Measurements from ENCODE around the gene CDC42BPB. TPM values are rescaled to one million over a fixed set of nuclear protein-coding genes. Genes with fewer than 3 reads are reported as not detected.
A peak's percentile ranks its signal among the peaks of the same experiment; 100 is the strongest.

CDC42BPB gene
- total RNA-seq, 1 experiment from 2014 or later, result 82.7 TPM

DNA sequence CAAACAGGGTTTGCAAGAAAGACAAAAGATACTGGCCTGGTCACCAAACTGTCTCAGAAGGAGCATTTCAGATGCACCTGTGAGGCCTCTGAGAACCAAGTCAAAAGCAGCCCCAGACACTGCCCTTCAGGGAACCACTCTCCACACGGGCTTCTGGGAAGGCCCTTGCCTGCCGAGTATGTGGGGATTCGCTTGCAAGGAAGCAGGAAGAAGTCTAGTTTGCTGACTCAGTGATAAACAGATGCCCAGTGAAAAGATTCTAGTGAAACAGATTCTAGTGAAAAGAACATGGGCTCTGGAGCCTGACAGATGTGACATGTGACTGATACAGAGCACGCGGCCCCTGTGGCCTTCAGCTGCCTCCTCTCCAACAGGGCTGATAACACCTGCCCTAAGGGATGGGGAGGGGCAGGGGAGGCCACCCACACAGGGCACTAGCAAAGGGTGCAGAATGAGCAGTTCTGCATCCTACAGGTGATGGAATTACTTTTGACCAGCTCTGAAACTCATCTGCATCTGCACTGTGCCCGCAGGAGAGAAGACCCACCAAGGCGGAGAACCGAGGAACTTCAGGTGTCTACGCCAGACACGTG, 115.8 kb downstream of the CDC42BPB start:
- TF ChIP-seq, protein P1, sequence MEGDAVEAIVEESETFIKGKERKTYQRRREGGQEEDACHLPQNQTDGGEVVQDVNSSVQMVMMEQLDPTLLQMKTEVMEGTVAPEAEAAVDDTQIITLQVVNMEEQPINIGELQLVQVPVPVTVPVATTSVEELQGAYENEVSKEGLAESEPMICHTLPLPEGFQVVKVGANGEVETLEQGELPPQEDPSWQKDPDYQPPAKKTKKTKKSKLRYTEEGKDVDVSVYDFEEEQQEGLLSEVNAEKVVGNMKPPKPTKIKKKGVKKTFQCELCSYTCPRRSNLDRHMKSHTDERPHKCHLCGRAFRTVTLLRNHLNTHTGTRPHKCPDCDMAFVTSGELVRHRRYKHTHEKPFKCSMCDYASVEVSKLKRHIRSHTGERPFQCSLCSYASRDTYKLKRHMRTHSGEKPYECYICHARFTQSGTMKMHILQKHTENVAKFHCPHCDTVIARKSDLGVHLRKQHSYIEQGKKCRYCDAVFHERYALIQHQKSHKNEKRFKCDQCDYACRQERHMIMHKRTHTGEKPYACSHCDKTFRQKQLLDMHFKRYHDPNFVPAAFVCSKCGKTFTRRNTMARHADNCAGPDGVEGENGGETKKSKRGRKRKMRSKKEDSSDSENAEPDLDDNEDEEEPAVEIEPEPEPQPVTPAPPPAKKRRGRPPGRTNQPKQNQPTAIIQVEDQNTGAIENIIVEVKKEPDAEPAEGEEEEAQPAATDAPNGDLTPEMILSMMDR (IDR thresholded peaks at IDR 0.05; ENCODE audit: unreplicated experiment), result no peak
- H3K36me3 Mint-ChIP-seq (ENCODE audit: insufficient read depth, unreplicated experiment), result peaks cover 90% of the 10 kb centered on the region
- H3K27ac Mint-ChIP-seq (ENCODE audit: low read depth, unreplicated experiment), result no peak overlapping the region
- ChIA-PET POLR2A (interaction anchor here (1.1 kb wide), 1 partner anchor 8 kb away, joined by 3 read pairs; no protein-coding TSS in a partner anchor), CTCF (interaction anchor here (0.8 kb wide), 1 partner anchor 167 kb away, joined by 3 read pairs; no protein-coding TSS in a partner anchor)
- no peaks in the 10 kb centered on the region for H3K9me3 Mint-ChIP-seq (ENCODE audit: unreplicated experiment)
- BruUV-seq (replicated peaks), result no TSS peak
- no peaks in the 10 kb centered on the region for H3K27me3 Mint-ChIP-seq (ENCODE audit: insufficient read depth, unreplicated experiment)
- H3K4me1 Mint-ChIP-seq (ENCODE audit: insufficient read depth, unreplicated experiment), result peaks cover 15% of the 10 kb centered on the region
- DNase-seq (ENCODE audit: unreplicated experiment), result no peak
- intact Hi-C loops (cut with micrococcal nuclease), result no loop called here
- no peak overlapping the region for H3K4me3 Mint-ChIP-seq (ENCODE audit: unreplicated experiment)

DNA sequence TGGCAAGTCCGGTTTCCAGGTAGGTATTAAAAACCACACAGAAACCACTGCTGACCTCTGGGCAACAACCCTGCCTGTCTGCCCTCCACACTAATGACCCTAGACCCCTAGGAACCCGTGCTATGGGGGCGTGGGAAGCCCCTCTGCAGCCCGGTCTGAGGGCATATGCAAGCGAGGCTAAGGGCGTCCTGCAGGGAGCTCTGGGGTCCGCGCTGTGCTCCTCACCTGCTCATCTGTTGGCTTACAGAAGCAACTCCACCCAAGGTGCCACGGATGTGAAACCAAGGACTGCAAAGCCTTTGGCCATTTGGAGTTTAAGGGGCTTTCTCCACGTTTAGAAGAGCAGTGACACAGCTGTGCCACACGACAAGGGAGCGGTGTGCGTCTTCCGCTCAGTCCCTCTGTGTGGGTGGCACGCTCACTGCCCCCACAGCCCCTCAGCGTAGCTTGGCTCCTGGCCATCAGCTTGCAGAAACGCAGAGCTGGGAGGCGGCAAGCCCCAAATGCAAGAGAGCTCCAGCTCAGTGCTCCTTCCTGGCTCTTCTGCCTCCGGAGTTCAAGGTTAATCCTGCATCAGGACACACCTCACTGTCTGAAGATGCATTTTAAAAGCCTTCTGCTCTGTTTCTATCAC, 116.5 kb downstream of the CDC42BPB start:
- Mint-ChIP-seq H3K27ac (ENCODE audit: low read depth, unreplicated experiment) (no peak overlapping the region), H3K4me3 (ENCODE audit: unreplicated experiment) (no peak overlapping the region), H3K27me3 (ENCODE audit: insufficient read depth, unreplicated experiment) (no peaks in the 10 kb centered on the region), H3K4me1 (ENCODE audit: insufficient read depth, unreplicated experiment) (peaks cover 15% of the 10 kb centered on the region), H3K9me3 (ENCODE audit: unreplicated experiment) (no peaks in the 10 kb centered on the region), H3K36me3 (ENCODE audit: insufficient read depth, unreplicated experiment) (peaks cover 83% of the 10 kb centered on the region)
- ChIA-PET CTCF (interaction anchor here (0.7 to 1.0 kb wide), 4 partner anchors 10 to 247 kb away, joined by 3 to 4 read pairs (median 3); no protein-coding TSS in a partner anchor), POLR2A (interaction anchor here (1.0 to 1.1 kb wide), 2 partner anchors 9 to 14 kb away, joined by 3 read pairs; no protein-coding TSS in a partner anchor)
- no TSS peak for BruUV-seq (replicated peaks)
- intact Hi-C loops (cut with micrococcal nuclease), result no loop called here
- no peak for DNase-seq (ENCODE audit: unreplicated experiment)
- TF ChIP-seq, protein P1 (IDR thresholded peaks at IDR 0.05; ENCODE audit: unreplicated experiment), result no peak

DNA sequence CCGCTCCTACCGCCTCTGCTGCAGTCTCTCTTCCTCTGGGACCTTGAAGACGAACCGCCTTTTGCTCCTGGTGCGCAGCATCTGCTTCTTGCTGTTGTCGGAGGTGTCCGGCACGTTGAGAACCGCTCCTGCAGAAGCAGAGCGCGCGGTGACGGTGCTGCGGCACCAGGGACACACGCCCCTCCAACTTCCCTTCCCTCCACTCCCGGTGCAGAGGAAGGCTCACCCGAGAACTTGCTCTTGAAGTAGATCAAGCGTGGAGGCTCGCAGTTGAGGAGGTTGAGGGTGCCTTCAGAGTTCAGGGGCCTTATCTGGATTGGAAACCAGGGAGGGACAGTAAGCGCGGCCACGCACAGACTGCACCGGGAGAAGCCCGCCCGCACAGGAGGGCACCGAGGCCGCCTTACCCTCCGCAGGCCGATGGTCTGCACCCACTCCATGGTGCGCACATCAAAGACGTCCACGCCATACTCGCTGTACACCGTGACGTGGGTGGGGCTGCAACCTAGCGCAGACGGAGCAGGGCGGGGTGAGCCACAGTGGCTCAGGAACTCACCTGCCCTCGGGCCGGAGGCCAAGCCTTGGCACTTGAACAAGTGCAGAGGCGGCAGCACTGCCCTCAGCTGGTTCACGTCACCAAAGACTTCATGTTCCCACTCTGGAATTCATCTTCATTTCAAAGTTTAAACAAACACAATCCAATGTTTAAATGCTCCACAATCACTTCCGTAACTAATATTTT, 117.4 kb downstream of the CDC42BPB start:
- peaks cover 83% of the 10 kb centered on the region for H3K36me3 Mint-ChIP-seq (ENCODE audit: insufficient read depth, unreplicated experiment)
- H3K27me3 Mint-ChIP-seq (ENCODE audit: insufficient read depth, unreplicated experiment), result no peaks in the 10 kb centered on the region
- no TSS peak for BruUV-seq (replicated peaks)
- peaks cover 15% of the 10 kb centered on the region for H3K4me1 Mint-ChIP-seq (ENCODE audit: insufficient read depth, unreplicated experiment)
- H3K27ac Mint-ChIP-seq (ENCODE audit: low read depth, unreplicated experiment), result peak overlapping the region; percentile 7
- DNase-seq (ENCODE audit: unreplicated experiment), result peak; percentile 75
- intact Hi-C loops (cut with micrococcal nuclease), result no loop called here
- no peaks in the 10 kb centered on the region for H3K9me3 Mint-ChIP-seq (ENCODE audit: unreplicated experiment)
- TF ChIP-seq, protein P1 (IDR thresholded peaks at IDR 0.05; ENCODE audit: unreplicated experiment), result no peak
- ChIA-PET POLR2A (interaction anchor here (1.0 kb wide), 1 partner anchor 13 kb away, joined by 3 read pairs; no protein-coding TSS in a partner anchor), CTCF (interaction anchor here (0.7 to 1.0 kb wide), 3 partner anchors 9 to 246 kb away, joined by 3 to 4 read pairs (median 3); no protein-coding TSS in a partner anchor)
- H3K4me3 Mint-ChIP-seq (ENCODE audit: unreplicated experiment), result no peak overlapping the region

DNA sequence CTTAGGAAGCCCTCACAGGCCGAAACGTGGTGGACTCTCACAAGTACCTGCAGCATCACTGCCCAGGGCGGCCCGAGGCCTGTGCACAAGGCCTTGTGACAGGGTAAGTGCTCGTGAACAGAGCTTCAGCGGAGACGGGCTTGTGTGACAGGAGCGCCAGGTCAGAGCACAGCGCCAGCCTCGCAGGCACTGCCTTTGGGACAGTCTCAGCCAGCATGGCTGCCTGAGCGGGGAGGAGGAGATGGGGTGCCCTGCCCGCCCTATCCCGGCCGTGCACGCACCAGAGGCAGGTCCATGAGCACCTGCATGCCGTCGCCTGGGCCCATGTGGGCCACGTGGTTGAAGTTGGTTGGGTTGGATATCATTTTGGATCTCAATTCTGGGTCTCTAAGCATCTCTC, 118.0 kb downstream of the CDC42BPB start:
- Mint-ChIP-seq H3K9me3 (ENCODE audit: unreplicated experiment) (no peaks in the 10 kb centered on the region), H3K27me3 (ENCODE audit: insufficient read depth, unreplicated experiment) (no peaks in the 10 kb centered on the region), H3K36me3 (ENCODE audit: insufficient read depth, unreplicated experiment) (peaks cover 83% of the 10 kb centered on the region), H3K27ac (ENCODE audit: low read depth, unreplicated experiment) (no peak overlapping the region), H3K4me1 (ENCODE audit: insufficient read depth, unreplicated experiment) (peaks cover 15% of the 10 kb centered on the region), H3K4me3 (ENCODE audit: unreplicated experiment) (no peak overlapping the region)
- ChIA-PET POLR2A (no interaction called here), CTCF (no interaction called here)
- no TSS peak for BruUV-seq (replicated peaks)
- TF ChIP-seq, protein P1 (IDR thresholded peaks at IDR 0.05; ENCODE audit: unreplicated experiment), result no peak
- intact Hi-C loops (cut with micrococcal nuclease), result no loop called here
- DNase-seq (ENCODE audit: unreplicated experiment), result no peak

Measured in MCF 10A (cell line).